OCI-LY3 (cell line): ENCODE data around the gene SMIM41.

Experiments used
- EZH2phosphoT487 ChIP-seq: fragments of 200-600 bp; shearing (Covaris generic); IDR thresholded peaks from 2 replicates; pipeline ENCODE4 v1.6.1; 2018; ENCODE audit warnings: antibody characterized with exemption, mixed run types, low read depth
- TF ChIP-seq, protein P1 (sequence below): fragments of 200-600, 300-600 bp; sonication (generic); IDR thresholded peaks from 2 replicates; pipeline ENCODE4 v1.5.1; 2014; ENCODE audit warnings: antibody characterized with exemption, low read length, low read depth

DNA sequence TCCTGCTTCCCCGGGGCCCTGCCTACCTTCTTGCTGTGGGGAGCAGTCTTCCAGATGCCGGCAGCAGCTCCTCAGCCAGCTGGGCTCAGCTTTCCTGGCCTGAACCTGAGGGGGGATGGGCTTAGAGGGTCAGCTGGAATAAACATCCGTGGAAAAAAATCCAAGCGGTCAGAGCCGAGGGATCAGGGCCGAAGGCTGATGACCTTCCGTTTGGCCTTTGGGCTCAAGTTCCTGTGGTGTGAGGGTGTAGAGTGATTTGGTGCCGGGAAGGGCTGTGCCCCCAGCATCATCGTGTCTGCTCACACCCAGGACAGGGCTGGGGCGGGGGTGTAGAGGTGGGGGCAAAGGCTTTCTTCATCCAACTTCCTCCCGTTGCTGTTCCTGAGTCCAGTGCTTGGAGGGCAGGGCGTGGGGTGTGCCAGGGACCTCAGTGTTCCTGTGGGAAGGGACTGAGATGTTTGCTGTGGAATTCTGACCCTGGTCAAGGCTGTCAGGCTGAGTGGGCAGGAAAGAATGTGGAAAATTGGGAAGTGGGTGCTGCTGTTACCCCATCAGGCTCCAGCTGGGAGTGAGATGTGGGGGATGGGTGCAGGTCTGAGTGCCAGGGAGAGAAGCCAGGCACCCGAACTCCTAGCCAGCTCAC, 2.6 kb downstream of the SMIM41 start:
- TF ChIP-seq, protein P1, sequence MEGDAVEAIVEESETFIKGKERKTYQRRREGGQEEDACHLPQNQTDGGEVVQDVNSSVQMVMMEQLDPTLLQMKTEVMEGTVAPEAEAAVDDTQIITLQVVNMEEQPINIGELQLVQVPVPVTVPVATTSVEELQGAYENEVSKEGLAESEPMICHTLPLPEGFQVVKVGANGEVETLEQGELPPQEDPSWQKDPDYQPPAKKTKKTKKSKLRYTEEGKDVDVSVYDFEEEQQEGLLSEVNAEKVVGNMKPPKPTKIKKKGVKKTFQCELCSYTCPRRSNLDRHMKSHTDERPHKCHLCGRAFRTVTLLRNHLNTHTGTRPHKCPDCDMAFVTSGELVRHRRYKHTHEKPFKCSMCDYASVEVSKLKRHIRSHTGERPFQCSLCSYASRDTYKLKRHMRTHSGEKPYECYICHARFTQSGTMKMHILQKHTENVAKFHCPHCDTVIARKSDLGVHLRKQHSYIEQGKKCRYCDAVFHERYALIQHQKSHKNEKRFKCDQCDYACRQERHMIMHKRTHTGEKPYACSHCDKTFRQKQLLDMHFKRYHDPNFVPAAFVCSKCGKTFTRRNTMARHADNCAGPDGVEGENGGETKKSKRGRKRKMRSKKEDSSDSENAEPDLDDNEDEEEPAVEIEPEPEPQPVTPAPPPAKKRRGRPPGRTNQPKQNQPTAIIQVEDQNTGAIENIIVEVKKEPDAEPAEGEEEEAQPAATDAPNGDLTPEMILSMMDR = no peak
- TF ChIP-seq EZH2phosphoT487 = no peak
